ENCODE results near the gene IL17B. TPM values are rescaled to one million over a fixed set of nuclear protein-coding genes. Genes with fewer than 3 reads are reported as not detected.

Gene IL17B
- total and polyA plus RNA-seq, 2 of the 8 experiments (the other 6 are each of a cell fraction or from before 2014, with no cell fraction given): 0.18 TPM; not detected in 1

DNA sequence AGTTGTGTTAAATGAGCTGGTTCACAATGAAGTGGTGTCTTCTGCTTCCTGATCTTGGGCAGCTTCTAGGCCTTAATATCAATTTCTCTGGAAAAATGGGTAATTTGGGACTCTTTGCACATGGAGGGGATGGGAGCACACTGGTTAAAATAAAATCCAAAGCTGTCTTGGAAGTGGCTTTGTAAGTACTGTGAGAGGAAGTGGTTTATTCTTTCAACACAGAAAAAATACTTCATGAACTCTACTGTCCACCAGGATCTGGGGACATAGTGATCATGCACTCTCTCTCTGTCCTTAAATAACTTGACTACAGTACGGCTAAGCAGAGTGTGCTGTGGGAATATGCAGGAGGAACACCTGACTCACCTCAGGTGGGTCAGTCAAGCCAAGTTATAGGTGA, 18.8 kb downstream of the IL17B start:
- Histone ChIP-seq H3K23me2 (ENCODE audit: low read depth, low read length) (peaks cover 6% of the 10 kb centered on the region; the same call in 1 of the 2 replicates), H3K27me3 (replicated peaks in 1 of 4; ENCODE audit: control insufficient read depth in 3 of 4, extremely low read depth in 1 of 4, insufficient read depth in 3 of 4, low read length in 3 of 4) (no peaks in the 10 kb centered on the region; a peak in 1 of 7 replicates), H3K18ac (ENCODE audit: extremely low read depth, low read length) (no peak overlapping the region), H3K56ac (replicated peaks; ENCODE audit: insufficient read length, low read depth, low read length) (no peak overlapping the region), H3K9me3 (ENCODE audit: insufficient read depth in 2 of 2, low read depth in 1 of 2, low read length in 1 of 2) (no peaks in the 10 kb centered on the region), H2AFZ (ENCODE audit: low read length) (no peak overlapping the region), H3K4me3 (ENCODE audit: extremely low read depth in 1 of 4, insufficient read depth in 2 of 4, low read depth in 3 of 4, low read length in 4 of 4) (no peak overlapping the region), H2BK5ac (ENCODE audit: low read depth, low read length) (no peak overlapping the region), H3K79me1 (ENCODE audit: low read depth, low read length) (peaks cover 8% of the 10 kb centered on the region), H2BK12ac (ENCODE audit: low read depth, low read length) (no peak overlapping the region), H3K27ac (ENCODE audit: low read depth, low read length) (no peak overlapping the region), H3K4me1 (replicated peaks in 1 of 4; ENCODE audit: control insufficient read depth in 3 of 4, insufficient read depth in 4 of 4, low read length in 3 of 4) (peaks cover 0 to 6% (median 2%) of the 10 kb centered on the region in 4 experiments; a peak in 5 of 7 replicates), H3K14ac (ENCODE audit: insufficient read length) (no peak overlapping the region), H2BK15ac (ENCODE audit: low read length) (no peak overlapping the region), H3K23ac (ENCODE audit: insufficient read length) (no peak overlapping the region), H4K8ac (ENCODE audit: extremely low read depth, insufficient read depth, low read length) (no peak overlapping the region), H2BK20ac (ENCODE audit: low read length) (no peak overlapping the region), H4K5ac (ENCODE audit: insufficient read length, low read depth, low read length) (no peak overlapping the region), H3K79me2 (ENCODE audit: control insufficient read depth in 1 of 2, insufficient read depth in 2 of 2, low read length in 2 of 2) (0 out of 4 replicates have a peak, but pooled peaks cover 0 to 5% of the 10 kb centered on the region in 2 experiments), H3K4me2 (ENCODE audit: insufficient read depth in 1 of 2, low read depth in 2 of 2, low read length in 2 of 2) (no peak overlapping the region), H3K36me3 (ENCODE audit: control insufficient read depth in 2 of 4, insufficient read depth in 4 of 4, low read length in 3 of 4) (peaks cover 0 to 5% (median 2%) of the 10 kb centered on the region in 4 experiments; a peak in 4 of 8 replicates), H2BK120ac (replicated peaks; ENCODE audit: low read depth, low read length) (no peak overlapping the region), H4K91ac (replicated peaks; ENCODE audit: insufficient read length, low read length) (no peak overlapping the region), H3K4ac (replicated peaks; ENCODE audit: insufficient read length, low read depth, low read length) (no peak overlapping the region), H4K20me1 (replicated peaks in 1 of 2; ENCODE audit: control insufficient read depth in 1 of 2, insufficient read depth in 2 of 2, low read length in 2 of 2) (peaks cover 0 to 8% of the 10 kb centered on the region in 2 experiments), H3K9ac (replicated peaks in 1 of 4; ENCODE audit: extremely low read depth in 1 of 4, low read depth in 3 of 4, low read length in 3 of 4) (no peak overlapping the region), H2AK5ac (ENCODE audit: low read depth, low read length) (no peak overlapping the region)
- POLR2A ChIA-PET (ENCODE audit: partially characterized antibody): interaction anchor here (1.6 to 3.3 kb wide), 3 partner anchors 12 to 14 kb away, joined by 3 to 16 read pairs (median 4); partner anchors contain the start of gene GRPEL2
- CTCF ChIA-PET (ENCODE audit: partially characterized antibody): interaction anchor here (0.6 to 46.1 kb wide), 9 partner anchors 9 to 293 kb away, joined by 3 to 1310 read pairs (median 5); partner anchors contain the start of gene GRPEL2
- WGBS, 2 experiments (ENCODE audit: extremely low coverage in 1 of 2, insufficient coverage in 1 of 2, insufficient read length in 1 of 2, insufficient replicate concordance in 2 of 2, low coverage in 1 of 2, low lambda C conversion rate in 2 of 2, missing lambda C conversion rate in 1 of 2): 88% methylated on average over 1 of the region's 1 CpG; no CpG with 5 or more reads in 1 of the 2 experiments
- no peak for DNase-seq (ENCODE audit: low read depth in 1 of 2, low spot score in 2 of 2)
- FAIRE-seq: no peak
- no peak for TF ChIP-seq TEAD4 (IDR thresholded peaks at IDR 0.05; ENCODE audit: low read depth, low read length)
- TF ChIP-seq BRCA1 (IDR thresholded peaks at IDR 0.05; ENCODE audit: low read depth, low read length): no peak
- no peak for TF ChIP-seq TCF12 (IDR thresholded peaks at IDR 0.05; ENCODE audit: low read depth, low read length)
- no peak for TF ChIP-seq JUND (IDR thresholded peaks at IDR 0.05; ENCODE audit: low read length)
- no peak for TF ChIP-seq YY1 (IDR thresholded peaks at IDR 0.05; ENCODE audit: low read depth, low read length)
- no peak for TF ChIP-seq NRF1 (IDR thresholded peaks at IDR 0.05; ENCODE audit: low read depth, low read length)
- TF ChIP-seq, protein P1, sequence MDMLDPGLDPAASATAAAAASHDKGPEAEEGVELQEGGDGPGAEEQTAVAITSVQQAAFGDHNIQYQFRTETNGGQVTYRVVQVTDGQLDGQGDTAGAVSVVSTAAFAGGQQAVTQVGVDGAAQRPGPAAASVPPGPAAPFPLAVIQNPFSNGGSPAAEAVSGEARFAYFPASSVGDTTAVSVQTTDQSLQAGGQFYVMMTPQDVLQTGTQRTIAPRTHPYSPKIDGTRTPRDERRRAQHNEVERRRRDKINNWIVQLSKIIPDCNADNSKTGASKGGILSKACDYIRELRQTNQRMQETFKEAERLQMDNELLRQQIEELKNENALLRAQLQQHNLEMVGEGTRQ (IDR thresholded peaks at IDR 0.05; ENCODE audit: low read length): no peak
- TF ChIP-seq KDM1A (IDR thresholded peaks at IDR 0.05; ENCODE audit: borderline replicate concordance, low read length): no peak
- TF ChIP-seq, protein P2, sequence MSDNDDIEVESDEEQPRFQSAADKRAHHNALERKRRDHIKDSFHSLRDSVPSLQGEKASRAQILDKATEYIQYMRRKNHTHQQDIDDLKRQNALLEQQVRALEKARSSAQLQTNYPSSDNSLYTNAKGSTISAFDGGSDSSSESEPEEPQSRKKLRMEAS (IDR thresholded peaks at IDR 0.05): no peak
- no peak for TF ChIP-seq KDM4A (IDR thresholded peaks at IDR 0.05; ENCODE audit: low read depth, low read length, severe bottlenecking)
- no peak for TF ChIP-seq SIN3A (conservative IDR thresholded peaks at IDR 0.05 in 1 of 2, IDR thresholded peaks at IDR 0.05 in 1 of 2; ENCODE audit: low read depth in 1 of 2, low read length in 2 of 2)
- TF ChIP-seq CHD1 (IDR thresholded peaks at IDR 0.05; ENCODE audit: low read depth, low read length): no peak
- TF ChIP-seq GABPA (IDR thresholded peaks at IDR 0.05; ENCODE audit: borderline replicate concordance, insufficient read depth, low read length): no peak

Data from H1 (cell line).